Ishikawa (cell line): Measurements from ENCODE around the gene PIP4P1.

Experiments used
- EGR1 ChIP-seq: IDR thresholded peaks from 2 replicates; pipeline ENCODE4 v1.6.1; 2012
- EP300 ChIP-seq: IDR thresholded peaks from 2 replicates; pipeline ENCODE4 v1.6.1; 2012; ENCODE audit warnings: borderline replicate concordance
- REST ChIP-seq: IDR thresholded peaks from 2 replicates; pipeline ENCODE4 v1.6.1; 2012; ENCODE audit warnings: low read depth, mild to moderate bottlenecking
- ZBTB7A ChIP-seq: IDR thresholded peaks from 2 replicates; pipeline ENCODE4 v1.6.1; 2012; ENCODE audit warnings: low read depth

GRCh38 chr14:20438664-20439063 is 22.6 kb downstream of the PIP4P1 start:
- no peak for TF ChIP-seq EP300
- TF ChIP-seq EGR1 = no peak
- no peak for TF ChIP-seq ZBTB7A
- TF ChIP-seq REST = no peak
